PC-3 (cell line): Measurements from ENCODE around the gene NFIC.

Experiments used
- CTCF ChIP-seq: fragments of 300-600 bp; sonication (generic); conservative IDR thresholded peaks from 2 replicates; pipeline ENCODE4 v1.5.1; 2017; ENCODE audit warnings: antibody characterized with exemption, low read depth, mild to moderate bottlenecking, low read length
- EZH2phosphoT487 ChIP-seq: fragments of 300-600 bp; sonication (generic); IDR thresholded peaks from 2 replicates; pipeline ENCODE4 v1.6.1; 2018; ENCODE audit warnings: mild to moderate bottlenecking, antibody characterized with exemption, low read length, borderline replicate concordance

DNA sequence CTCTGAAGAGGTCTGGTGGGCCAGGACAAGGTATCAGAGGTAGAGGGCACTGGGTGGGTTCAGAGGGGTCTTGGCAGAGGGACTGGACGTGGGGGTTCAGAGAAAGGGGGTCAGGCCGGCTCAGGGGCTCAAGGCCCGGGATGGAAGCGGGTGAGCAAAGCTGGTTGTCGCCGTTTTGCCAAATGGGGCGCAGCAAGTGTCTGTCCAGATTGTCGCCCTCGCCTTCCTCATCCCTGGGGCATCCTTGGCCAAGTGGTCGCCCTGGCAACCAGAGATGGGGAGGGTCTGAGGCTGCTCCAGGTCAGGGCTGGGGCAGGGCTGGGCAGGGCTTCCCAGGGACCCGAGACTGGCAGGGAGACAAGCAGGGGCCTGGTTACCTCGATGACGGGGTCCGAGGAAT is 127.3 kb downstream of the NFIC start:
- TF ChIP-seq EZH2phosphoT487 (no peak), CTCF (no peak)
